Lung (tissue), 12 donors: ENCODE data around the gene ABCA1. TPM values are rescaled to one million over a fixed set of nuclear protein-coding genes. Genes with fewer than 3 reads are reported as not detected.
"Not testable (repeated sequence)": the region's sequence is repeated elsewhere in the genome, so short reads cannot be mapped to it uniquely, and the experiment has no call there.

Source experiments
- ATAC-seq: fragments of 200-7000 bp; cut with Tn5 transposase; one replicate; pipeline ENCODE4 v1.9.1; 2020; ENCODE audit warnings: moderate number of reproducible peaks; ENCODE audit not compliant: insufficient read depth, low FRiP score
- DNase-seq, 3 donors: peaks; one replicate each; pipeline ENCODE4 v3.0.0-alpha.2; 2013 to 2017
- H3K27ac ChIP-seq, 2 donors: one replicate each; pipeline ENCODE4 v1.5.1; 2013; ENCODE audit warnings: mild to moderate bottlenecking in 2 of 2, moderate library complexity in 2 of 2, control low read depth in 1 of 2, inconsistent platforms in 1 of 2, low read depth in 1 of 2, low read length in 1 of 2
- H3K27me3 ChIP-seq, 3 donors: one replicate each; pipeline ENCODE4 v1.5.1; 2013; ENCODE audit warnings: low read length in 2 of 3; ENCODE audit not compliant: control insufficient read depth in 3 of 3, insufficient read depth in 3 of 3
- H3K36me3 ChIP-seq, 4 donors: one replicate each; pipeline ENCODE4 v1.5.1; 2013; ENCODE audit warnings: low read length in 4 of 4, mild to moderate bottlenecking in 1 of 4, moderate library complexity in 1 of 4; ENCODE audit not compliant: control insufficient read depth in 4 of 4, insufficient read depth in 4 of 4
- H3K4me1 ChIP-seq, 5 donors: one replicate each; pipeline ENCODE4 v1.5.1; 2013; ENCODE audit warnings: low read length in 5 of 5, mild to moderate bottlenecking in 2 of 5, moderate library complexity in 1 of 5; ENCODE audit not compliant: control insufficient read depth in 5 of 5, insufficient read depth in 5 of 5
- H3K4me3 ChIP-seq: one replicate; pipeline ENCODE4 v1.5.1; 2013; ENCODE audit warnings: mild to moderate bottlenecking, control low read depth, moderate library complexity
- H3K9ac ChIP-seq, 2 donors: one replicate each; pipeline ENCODE4 v1.5.1; 2013; ENCODE audit warnings: low read length in 2 of 2, control low read depth in 1 of 2; ENCODE audit not compliant: insufficient read depth in 1 of 2
- H3K9me3 ChIP-seq, 4 donors: one replicate each; pipeline ENCODE4 v1.5.1; 2013; ENCODE audit warnings: low read length in 3 of 4, mild to moderate bottlenecking in 1 of 4, moderate library complexity in 1 of 4; ENCODE audit not compliant: control insufficient read depth in 4 of 4, insufficient read depth in 3 of 4
- CTCF ChIP-seq: IDR thresholded peaks from 2 replicates; pipeline ENCODE4 v1.5.1; 2012; ENCODE audit warnings: mild to moderate bottlenecking; ENCODE audit errors: control extremely low read depth, extremely low read depth
- WGBS, 2 donors: extraction: QIAGEN DNeasy Blood & Tissue Kit; methylation state at CpG; one replicate each; pipeline ENCODE4 v1.1.7; 2013; 5-methylcytosine and 5-hydroxymethylcytosine counted together
- polyA plus RNA-seq, 2 donors: library from polyadenylated mRNA; stranded (reverse); fragments of 200-250 nt; gene quantifications; one replicate each; pipeline ENCODE4 v1.2.1, GENCODE V29; 2013
- total RNA-seq, 2 donors: library from RNA; depleted of rRNA in 1 of 2; stranded (reverse); fragments of >200 nt in 1 of 2; gene quantifications; one replicate each; pipeline ENCODE4 v1.2.1, GENCODE V29; 2014 to 2021
- donor health status: control.
- donor health status: control.
- donor health status: Bipolar disorder and iron deficiency.
- donor health status: healthy.
- donor health status: DM: yes; HTN: yes; CAD: no.

Gene ABCA1
- total and polyA plus RNA-seq, 4 donors, result 5.4 to 140 (median 16.8) TPM

- H3K4me1 ChIP-seq, result peaks cover 0 to 6% (median 0%) of the 10 kb centered on the region in 5 donors
- H3K27ac ChIP-seq, result no peak overlapping the region
- no peak overlapping the region for H3K4me3 ChIP-seq
- 70 to 92% methylated on average over 3 of the region's 3 CpGs for WGBS, 2 donors
- peaks cover 0 to 5% (median 1%) of the 10 kb centered on the region in 4 donors for H3K36me3 ChIP-seq
- no peaks in the 10 kb centered on the region for H3K9me3 ChIP-seq
- no peak for DNase-seq
- TF ChIP-seq CTCF, result no peak
- H3K9ac ChIP-seq, result no peak overlapping the region
- ATAC-seq, result no peak
- no peaks in the 10 kb centered on the region for H3K27me3 ChIP-seq
Observed at GRCh38 chr9:104900324-104900723, 27.6 kb downstream of the ABCA1 start.

DNA sequence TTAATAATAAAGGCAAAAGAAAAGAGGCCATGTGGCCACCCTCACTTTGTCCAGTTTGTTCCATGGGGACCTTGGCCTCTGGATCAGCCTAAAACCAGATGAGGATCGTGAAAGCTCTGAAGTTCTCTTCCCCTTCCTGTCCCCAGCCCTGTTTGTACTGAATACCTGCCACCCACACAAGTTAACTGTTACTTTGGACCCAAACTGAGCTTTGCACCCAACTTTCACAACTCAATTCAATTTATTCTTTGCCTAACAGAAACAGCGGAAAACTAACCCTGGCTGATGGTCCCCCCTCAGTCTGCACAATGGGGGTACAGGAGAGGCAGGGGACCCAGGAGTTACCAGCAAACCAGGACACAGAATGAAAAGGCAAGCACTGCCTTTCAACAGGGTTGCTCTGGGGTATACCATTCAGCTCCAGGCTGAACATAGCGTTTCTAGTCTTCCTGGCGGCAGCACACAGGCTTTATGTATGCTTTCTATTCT, 28.2 kb downstream of the ABCA1 start:
- DNase-seq, result no peak
- Histone ChIP-seq H3K9ac (no peak overlapping the region), H3K36me3 (peaks cover 0 to 5% (median 1%) of the 10 kb centered on the region in 4 donors), H3K4me3 (no peak overlapping the region), H3K27ac (no peak overlapping the region), H3K4me1 (peaks cover 0 to 6% (median 0%) of the 10 kb centered on the region in 5 donors), H3K9me3 (no peaks in the 10 kb centered on the region), H3K27me3 (no peaks in the 10 kb centered on the region)
- TF ChIP-seq CTCF, result no peak
- 67 to 91% methylated on average over 4 of the region's 4 CpGs for WGBS, 2 donors
- no peak for ATAC-seq

DNA sequence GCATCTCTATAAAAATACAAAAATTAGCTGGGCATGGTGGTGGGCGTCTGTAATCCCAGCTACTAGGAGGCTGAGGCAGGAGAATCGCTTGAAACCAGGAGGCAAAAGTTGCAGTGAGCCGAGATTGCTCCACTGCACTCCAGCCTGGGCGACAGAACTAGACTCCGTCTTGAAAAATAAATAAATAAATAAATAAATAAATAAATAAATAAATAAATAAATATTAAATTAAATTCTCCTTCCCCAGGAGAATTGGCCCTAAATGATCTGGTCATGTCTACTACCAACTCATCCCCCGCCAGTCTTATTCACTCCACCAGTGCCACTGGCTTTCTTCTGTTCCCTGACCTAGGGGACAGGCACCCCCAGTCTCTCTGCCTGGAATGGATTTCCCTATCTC, 29.6 kb downstream of the ABCA1 start:
- H3K4me1 ChIP-seq, result peaks cover 0 to 12% (median 0%) of the 10 kb centered on the region in 5 donors
- not testable (repeated sequence) for ATAC-seq, DNase-seq, H3K36me3 ChIP-seq, H3K27me3 ChIP-seq, H3K9me3 ChIP-seq, H3K9ac ChIP-seq, H3K4me3 ChIP-seq, H3K27ac ChIP-seq
- WGBS, 2 donors, result 94 to 99% methylated on average over 6 of the region's 6 CpGs

DNA sequence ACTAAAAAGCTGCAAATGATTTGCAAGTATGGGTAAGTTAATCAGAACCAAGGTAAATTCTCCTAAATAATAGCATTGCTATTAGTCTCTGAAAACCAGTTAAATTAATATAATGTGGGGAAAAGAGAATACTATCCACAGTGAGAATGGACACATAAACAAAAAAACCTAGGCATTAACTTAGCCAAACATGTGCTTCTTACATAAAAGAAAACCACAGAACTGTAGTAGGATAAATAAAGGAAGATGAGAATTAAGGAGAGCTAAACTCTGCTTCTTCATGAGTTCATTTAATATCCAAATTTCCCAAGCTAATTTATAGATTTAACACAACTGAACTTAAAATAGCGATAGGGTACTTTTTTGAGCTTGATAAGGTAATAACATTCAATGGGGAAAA, 31.8 kb downstream of the ABCA1 start:
- no peak for TF ChIP-seq CTCF
- 96 to 100% methylated on average over 1 of the region's 1 CpG for WGBS, 2 donors
- no peaks in the 10 kb centered on the region for H3K9me3 ChIP-seq
- no peaks in the 10 kb centered on the region for H3K27me3 ChIP-seq
- no peak overlapping the region for H3K27ac ChIP-seq
- no peak for ATAC-seq
- no peak for DNase-seq
- peaks cover 0 to 4% (median 1%) of the 10 kb centered on the region in 4 donors for H3K36me3 ChIP-seq
- no peak overlapping the region for H3K4me3 ChIP-seq
- H3K9ac ChIP-seq, result no peak overlapping the region
- peaks cover 0 to 12% (median 0%) of the 10 kb centered on the region in 5 donors for H3K4me1 ChIP-seq
